ENCODE data around the gene TRAK1.
A peak's percentile ranks its signal among the peaks of the same experiment; 100 is the strongest.

TRAK1 gene

GRCh38 chr3:42123824-42124658, 32.9 kb downstream of the TRAK1 start:
- no peak for DNase-seq (ENCODE audit: low spot score)

GRCh38 chr3:42127226-42127625, 36.1 kb downstream of the TRAK1 start:
- DNase-seq (ENCODE audit: low spot score), result no peak

GRCh38 chr3:42128526-42128925, 37.4 kb downstream of the TRAK1 start:
- no peak for DNase-seq (ENCODE audit: low spot score)

GRCh38 chr3:42129014-42129953, 38.1 kb downstream of the TRAK1 start:
- DNase-seq (ENCODE audit: low spot score), result peak; percentile 69

- no peak for DNase-seq (ENCODE audit: low spot score)
Observed at GRCh38 chr3:42130007-42130328, 38.8 kb downstream of the TRAK1 start.

- DNase-seq (ENCODE audit: low spot score), result no peak
Observed at GRCh38 chr3:42130329-42131070, 39.3 kb downstream of the TRAK1 start.

GRCh38 chr3:42133500-42134298, 42.5 kb downstream of the TRAK1 start:
- DNase-seq (ENCODE audit: low spot score), result no peak

- no peak for DNase-seq (ENCODE audit: low spot score)
Observed at GRCh38 chr3:42134867-42135464, 43.8 kb downstream of the TRAK1 start.

- DNase-seq (ENCODE audit: low spot score), result peak; percentile 45
Observed at GRCh38 chr3:42139621-42140453, 48.7 kb downstream of the TRAK1 start.

- no peak for DNase-seq (ENCODE audit: low spot score)
Observed at GRCh38 chr3:42140665-42141203, 49.6 kb downstream of the TRAK1 start.

- no peak for DNase-seq (ENCODE audit: low spot score)
Observed at GRCh38 chr3:42143440-42143839, 52.3 kb downstream of the TRAK1 start.

- DNase-seq (ENCODE audit: low spot score), result no peak
Observed at GRCh38 chr3:42144209-42144608, 53.1 kb downstream of the TRAK1 start.

GRCh38 chr3:42148086-42148848, 57.1 kb downstream of the TRAK1 start:
- no peak for DNase-seq (ENCODE audit: low spot score)

- peak; percentile 98 for DNase-seq (ENCODE audit: low spot score)
Observed at GRCh38 chr3:42148982-42149432, 57.9 kb downstream of the TRAK1 start.

- DNase-seq (ENCODE audit: low spot score), result no peak
Observed at GRCh38 chr3:42149532-42149931, 58.4 kb downstream of the TRAK1 start.

- DNase-seq (ENCODE audit: low spot score), result peak; percentile 60
Observed at GRCh38 chr3:42149975-42150374, 58.8 kb downstream of the TRAK1 start.

- no peak for DNase-seq (ENCODE audit: low spot score)
Observed at GRCh38 chr3:42151596-42152168, 60.5 kb downstream of the TRAK1 start.

GRCh38 chr3:42152193-42152592, 61.0 kb downstream of the TRAK1 start:
- no peak for DNase-seq (ENCODE audit: low spot score)

GRCh38 chr3:42153039-42153438, 61.9 kb downstream of the TRAK1 start:
- DNase-seq (ENCODE audit: low spot score), result no peak

Measured in cerebellar cortex (tissue), 1 donor.